IPS-18c (cell line): Measurements from ENCODE around the gene GMCL2.

Experiments used
- H3K4me3 ChIP-seq: 2 replicates; pipeline ENCODE4 v1.7.0; 2013; ENCODE audit warnings: low read depth, mild to moderate bottlenecking, low read length, moderate library complexity; ENCODE audit not compliant: insufficient read depth
- H3K9me3 ChIP-seq: one replicate; pipeline ENCODE4 v1.6.1; 2013; ENCODE audit warnings: mild to moderate bottlenecking, low read length, moderate library complexity; ENCODE audit not compliant: control insufficient read depth, insufficient read depth

Gene GMCL2

DNA sequence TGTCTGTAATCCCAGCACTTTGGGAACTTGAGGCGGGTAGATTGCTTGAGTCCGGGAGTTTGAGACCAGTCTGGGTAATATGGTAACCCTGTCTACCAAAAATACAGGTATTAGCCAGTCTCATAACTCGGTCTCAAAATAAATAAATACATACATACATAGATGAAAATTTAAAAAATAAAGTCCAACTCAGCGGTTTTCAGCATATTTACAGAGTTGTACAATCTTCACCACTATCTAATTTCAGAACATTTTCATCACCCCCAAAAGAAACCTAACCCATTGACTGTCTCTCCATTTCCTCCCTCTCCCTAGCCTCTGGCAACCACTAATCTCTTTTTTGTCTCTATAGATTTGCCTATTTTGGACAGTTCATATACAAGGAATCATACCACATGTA is 45.6 kb downstream of the GMCL2 start:
- Histone ChIP-seq H3K4me3 (no peak overlapping the region), H3K9me3 (no peaks in the 10 kb centered on the region)

DNA sequence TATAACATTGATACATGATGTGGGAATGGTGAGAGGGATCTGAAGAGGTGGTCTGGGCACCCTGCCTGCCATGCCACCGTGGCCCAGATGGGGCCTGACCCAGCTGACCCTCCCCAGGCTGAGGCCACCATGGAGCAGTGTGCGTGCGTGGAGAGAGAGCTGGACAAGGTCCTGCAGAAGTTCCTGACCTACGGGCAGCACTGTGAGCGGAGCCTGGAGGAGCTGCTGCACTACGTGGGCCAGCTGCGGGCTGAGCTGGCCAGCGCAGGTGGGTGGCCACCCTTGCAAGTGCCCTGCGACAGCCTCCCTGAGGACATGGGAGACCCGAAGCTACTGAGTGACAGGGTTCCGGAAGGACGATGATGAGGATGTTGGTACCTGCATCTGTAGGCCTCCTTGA is 49.2 kb downstream of the GMCL2 start:
- no peaks in the 10 kb centered on the region for H3K9me3 ChIP-seq
- no peak overlapping the region for H3K4me3 ChIP-seq

DNA sequence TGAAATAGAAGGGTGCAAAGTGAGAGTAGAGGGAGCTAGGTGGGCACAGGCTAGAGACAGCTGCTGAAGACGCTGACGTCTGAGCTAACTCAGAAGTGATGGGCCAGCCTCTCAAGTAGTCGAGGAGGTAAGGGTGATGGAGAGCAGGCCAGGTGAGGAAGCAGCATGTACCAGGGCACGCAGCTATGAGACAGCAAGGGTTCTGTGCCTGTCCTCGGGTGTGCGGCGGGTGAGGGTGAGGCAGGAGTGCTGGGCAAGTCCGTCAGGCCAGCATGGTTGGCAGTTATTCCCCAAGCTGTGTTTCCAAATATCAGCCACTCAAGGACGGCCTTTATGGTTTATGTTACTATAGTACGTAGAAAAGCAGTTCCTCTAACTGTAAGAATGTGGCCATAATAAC is 50.2 kb downstream of the GMCL2 start:
- H3K9me3 ChIP-seq, result no peaks in the 10 kb centered on the region
- H3K4me3 ChIP-seq, result no peak overlapping the region
